Psoas muscle (tissue), 8 donors: ENCODE results near the gene FBXO31. TPM values are rescaled to one million over a fixed set of nuclear protein-coding genes. Genes with fewer than 3 reads are reported as not detected.
A peak's percentile ranks its signal among the peaks of the same experiment; 100 is the strongest.

Source experiments
- ATAC-seq, 4 donors: fragments of 200-7000 bp; cut with Tn5 transposase; one replicate each; pipeline ENCODE4 v1.9.1; 2020; ENCODE audit warnings: moderate library complexity in 3 of 4, mild to moderate bottlenecking in 2 of 4
- DNase-seq, 2 donors: peaks; one replicate each; pipeline ENCODE4 v3.0.0-alpha.2; 2020
- H3K27ac ChIP-seq: fragments of 200-600 bp; one replicate; pipeline ENCODE4 v1.8.0; 2022
- H3K27me3 ChIP-seq, 3 donors: fragments of 200-600 bp in 1 of 3; one replicate each; pipeline versions ENCODE4 v1.6.1 to v1.8.0; 2013 to 2022; ENCODE audit warnings: low read length in 2 of 3, mild to moderate bottlenecking in 2 of 3, moderate library complexity in 1 of 3; ENCODE audit not compliant: insufficient read depth in 3 of 3
- H3K36me3 ChIP-seq, 2 donors: fragments of 200-600 bp in 1 of 2; one replicate each; pipeline versions ENCODE4 v1.6.1 to v1.8.0; 2013 to 2022; ENCODE audit warnings: low read depth in 1 of 2, mild to moderate bottlenecking in 1 of 2, moderate library complexity in 1 of 2; ENCODE audit not compliant: insufficient read depth in 1 of 2
- H3K4me1 ChIP-seq: fragments of 200-600 bp; one replicate; pipeline ENCODE4 v1.8.0; 2022
- H3K4me3 ChIP-seq: fragments of 200-600 bp; one replicate; pipeline ENCODE4 v1.8.0; 2022; ENCODE audit warnings: mild to moderate bottlenecking
- H3K9me3 ChIP-seq: fragments of 200-600 bp; one replicate; pipeline ENCODE4 v1.8.0; 2022
- CTCF ChIP-seq: fragments of 200-600 bp; IDR thresholded peaks from one replicate; pipeline ENCODE4 v1.8.0; 2022; ENCODE audit warnings: antibody characterized with exemption
- WGBS, 3 donors: extraction: QIAGEN DNeasy Blood & Tissue Kit; methylation state at CpG; one replicate each; pipeline versions ENCODE4 v1.1.6 to v1.1.7; 2013; 5-methylcytosine and 5-hydroxymethylcytosine counted together
- intact Hi-C, 2 donors: fragments of 100-400 bp; cut with DNase I; formaldehyde crosslinking; loops; one replicate each; pipeline versions ENCODE4 v1.11.0 to v1.14.2; 2022
- polyA plus RNA-seq, 3 donors: library from polyadenylated mRNA; stranded (reverse); fragments of 200-250 nt; gene quantifications; one replicate each; pipeline ENCODE4 v1.2.3, GENCODE V29; 2013
- total RNA-seq, 4 donors: library from RNA; stranded (reverse); fragmentation: NEBNext Ultra II Directional in 2 of 4; extraction: Animal tissue kit (Norgen Biotek cat#: 25700) in 2 of 4; gene quantifications; one replicate each; pipeline versions ENCODE4 v1.2.1 to v1.2.4, GENCODE V29; 2021 to 2023
- donor health status: healthy with polysubstance abuse.
- donor health status: DM: no; HTN: no; CAD: no; lungs with moderate emphysema.
- donor health status: Bipolar disorder and iron deficiency.
- donor health status: healthy.
- donor health status: DM: yes; HTN: yes; CAD: no.
- donor health status: DM: no; HTN: no; CAD: no.
- donor health status: DM: no; HTN: no; CAD: no.
- donor health status: DM: yes; HTN: yes; CAD: no.

The FBXO31 gene
- total and polyA plus RNA-seq, 7 donors = 26.3 to 103 (median 95.3) TPM

GRCh38 chr16:87346517-87347060 is 37.0 kb downstream of the FBXO31 start:
- no peaks in the 10 kb centered on the region for H3K9me3 ChIP-seq
- 92 to 95% (median 93%) methylated on average over 21 of the region's 21 CpGs for WGBS, 3 donors
- intact Hi-C loops = no loop called here
- no peak overlapping the region for H3K27ac ChIP-seq
- DNase-seq (no peak), ATAC-seq (no peak)
- no peaks in the 10 kb centered on the region for H3K27me3 ChIP-seq
- no peak for TF ChIP-seq CTCF
- peaks cover 14% of the 10 kb centered on the region for H3K4me1 ChIP-seq
- no peak overlapping the region for H3K4me3 ChIP-seq
- H3K36me3 ChIP-seq = peaks cover 4 to 61% of the 10 kb centered on the region in 2 donors

- H3K4me1 ChIP-seq = peaks cover 7% of the 10 kb centered on the region
- ATAC-seq = no peak
- 91 to 94% (median 94%) methylated on average over 28 of the region's 28 CpGs for WGBS, 3 donors
- no peaks in the 10 kb centered on the region for H3K9me3 ChIP-seq
- intact Hi-C loops = no loop called here
- DNase-seq = no peak
- H3K36me3 ChIP-seq = peaks cover 4 to 67% of the 10 kb centered on the region in 2 donors
- TF ChIP-seq CTCF = no peak
- H3K4me3 ChIP-seq = no peak overlapping the region
- H3K27me3 ChIP-seq = no peaks in the 10 kb centered on the region
- no peak overlapping the region for H3K27ac ChIP-seq
These were observed 37.7 kb downstream of the FBXO31 start for GRCh38 chr16:87345726-87346424.

- ATAC-seq (peak in 1 of 4 donors; percentile 27), DNase-seq (no peak)
- intact Hi-C loops = no loop called here
- Histone ChIP-seq H3K27ac (no peak overlapping the region), H3K36me3 (peaks cover 4 to 74% of the 10 kb centered on the region in 2 donors), H3K4me3 (no peak overlapping the region), H3K4me1 (no peaks in the 10 kb centered on the region), H3K27me3 (no peaks in the 10 kb centered on the region), H3K9me3 (no peaks in the 10 kb centered on the region)
- no peak for TF ChIP-seq CTCF
- 70 to 86% (median 74%) methylated on average over 17 of the region's 17 CpGs for WGBS, 3 donors
These were observed 38.5 kb downstream of the FBXO31 start for GRCh38 chr16:87344931-87345631.

- Histone ChIP-seq H3K36me3 (peaks cover 4 to 79% of the 10 kb centered on the region in 2 donors), H3K4me1 (no peaks in the 10 kb centered on the region), H3K27ac (no peak overlapping the region), H3K9me3 (no peaks in the 10 kb centered on the region), H3K27me3 (no peaks in the 10 kb centered on the region), H3K4me3 (no peak overlapping the region)
- ATAC-seq = no peak
- DNase-seq = no peak
- intact Hi-C loops = no loop called here
- WGBS, 3 donors = 79 to 87% (median 84%) methylated on average over 31 to 34 of the region's 34 CpGs
- no peak for TF ChIP-seq CTCF
These were observed 39.2 kb downstream of the FBXO31 start for GRCh38 chr16:87344165-87344930.
